ENCODE measurements around the gene PCDHGA3.
"Not testable (repeated sequence)": the region's sequence is repeated elsewhere in the genome, so short reads cannot be mapped to it uniquely, and the experiment has no call there.

PCDHGA3 gene

GRCh38 chr5:141384471-141385267 is 41.0 kb downstream of the PCDHGA3 start:
- no peaks in the 10 kb centered on the region for H3K9me3 ChIP-seq (ENCODE audit: low read depth, low read length)
- no peak for DNase-seq (ENCODE audit: low read depth, low spot score)

DNA sequence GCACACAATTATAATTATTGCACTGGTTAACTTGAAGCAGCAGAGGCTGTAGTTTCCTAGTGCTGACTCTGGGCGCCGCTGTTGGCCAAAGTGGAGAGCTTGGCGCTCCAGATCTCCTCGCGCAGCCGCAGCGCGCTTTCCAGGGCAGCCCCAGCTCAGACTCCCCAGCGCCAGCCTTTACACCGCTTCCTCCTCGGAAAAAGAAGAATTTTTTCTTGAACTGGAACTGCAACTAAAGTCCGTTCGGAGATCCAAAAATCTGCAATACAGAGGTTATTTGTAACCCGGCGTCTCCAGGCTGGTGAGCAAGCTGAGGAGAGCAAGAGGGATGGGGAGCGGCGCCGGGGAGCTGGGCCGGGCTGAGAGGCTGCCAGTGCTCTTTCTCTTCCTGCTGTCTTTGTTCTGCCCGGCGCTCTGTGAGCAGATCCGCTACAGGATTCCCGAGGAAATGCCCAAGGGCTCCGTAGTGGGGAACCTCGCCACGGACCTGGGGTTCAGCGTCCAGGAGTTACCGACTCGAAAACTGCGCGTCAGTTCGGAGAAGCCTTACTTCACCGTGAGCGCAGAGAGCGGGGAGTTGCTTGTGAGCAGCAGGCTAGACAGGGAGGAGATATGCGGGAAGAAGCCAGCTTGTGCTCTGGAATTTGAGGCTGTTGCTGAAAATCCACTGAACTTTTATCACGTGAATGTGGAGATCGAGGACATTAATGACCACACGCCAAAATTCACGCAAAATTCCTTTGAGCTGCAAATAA is 44.1 kb downstream of the PCDHGA3 start, which contains the start of gene PCDHGB4:
PCDHGB4 (plus strand) TSS at position 142 of the 755 bp plus-strand sequence; CDS start at position 329, 187 bp downstream.
- not testable (repeated sequence) for H3K9ac ChIP-seq (ENCODE audit: insufficient read length); DNase-seq (ENCODE audit: low read depth, low spot score); H3K4me3 ChIP-seq; H3K27ac ChIP-seq; H3K36me3 ChIP-seq (ENCODE audit: insufficient read depth, low read length); H3K9me3 ChIP-seq (ENCODE audit: low read depth, low read length)

More at GRCh38 chr5:141384471-141385267, 41.0 kb downstream of the PCDHGA3 start:
- H3K27ac ChIP-seq = no peak overlapping the region
- no peaks in the 10 kb centered on the region for H3K36me3 ChIP-seq (ENCODE audit: insufficient read depth, low read length)
- H3K9ac ChIP-seq (ENCODE audit: insufficient read length) = no peak overlapping the region
- H3K4me3 ChIP-seq = no peak overlapping the region
- no peak for TF ChIP-seq EZH2 (IDR thresholded peaks at IDR 0.05)
- TF ChIP-seq POLR2AphosphoS5 (IDR thresholded peaks at IDR 0.05; ENCODE audit: borderline replicate concordance, low read depth, low read length) = no peak
- TF ChIP-seq FOXP2 (optimal IDR thresholded peaks at IDR 0.05; ENCODE audit: control extremely low read depth, extremely low read length, insufficient read depth) = no peak

DNA sequence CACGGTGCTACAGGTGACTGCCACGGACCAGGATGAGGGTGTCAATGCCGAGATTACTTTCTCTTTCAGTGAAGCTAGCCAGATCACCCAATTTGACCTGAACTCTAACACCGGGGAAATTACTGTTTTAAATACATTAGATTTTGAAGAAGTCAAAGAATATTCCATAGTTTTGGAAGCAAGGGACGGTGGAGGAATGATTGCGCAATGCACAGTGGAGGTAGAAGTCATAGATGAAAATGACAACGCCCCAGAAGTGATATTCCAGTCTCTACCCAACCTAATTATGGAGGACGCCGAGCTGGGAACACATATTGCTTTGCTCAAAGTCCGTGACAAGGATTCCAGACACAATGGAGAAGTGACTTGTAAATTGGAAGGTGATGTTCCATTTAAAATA is 45.0 kb downstream of the PCDHGA3 start:
- H3K36me3 ChIP-seq (ENCODE audit: insufficient read depth, low read length) = no peaks in the 10 kb centered on the region
- no peak for DNase-seq (ENCODE audit: low read depth, low spot score)
- H3K9ac ChIP-seq (ENCODE audit: insufficient read length) = no peak overlapping the region
- no peak overlapping the region for H3K27ac ChIP-seq
- H3K4me3 ChIP-seq = no peak overlapping the region
- no peaks in the 10 kb centered on the region for H3K9me3 ChIP-seq (ENCODE audit: low read depth, low read length)
- no peak for TF ChIP-seq FOXP2 (optimal IDR thresholded peaks at IDR 0.05; ENCODE audit: control extremely low read depth, extremely low read length, insufficient read depth)
- TF ChIP-seq EZH2 (IDR thresholded peaks at IDR 0.05) = no peak
- no peak for TF ChIP-seq POLR2AphosphoS5 (IDR thresholded peaks at IDR 0.05; ENCODE audit: borderline replicate concordance, low read depth, low read length)

- no peak overlapping the region for H3K9ac ChIP-seq (ENCODE audit: insufficient read length)
- H3K36me3 ChIP-seq (ENCODE audit: insufficient read depth, low read length) = no peaks in the 10 kb centered on the region
- H3K27ac ChIP-seq = no peak overlapping the region
- no peak for DNase-seq (ENCODE audit: low read depth, low spot score)
- TF ChIP-seq POLR2AphosphoS5 (IDR thresholded peaks at IDR 0.05; ENCODE audit: borderline replicate concordance, low read depth, low read length) (no peak), EZH2 (IDR thresholded peaks at IDR 0.05) (no peak), FOXP2 (optimal IDR thresholded peaks at IDR 0.05; ENCODE audit: control extremely low read depth, extremely low read length, insufficient read depth) (no peak)
- no peaks in the 10 kb centered on the region for H3K9me3 ChIP-seq (ENCODE audit: low read depth, low read length)
- H3K4me3 ChIP-seq = no peak overlapping the region
Observed at GRCh38 chr5:141389153-141390042, 45.8 kb downstream of the PCDHGA3 start.

DNA sequence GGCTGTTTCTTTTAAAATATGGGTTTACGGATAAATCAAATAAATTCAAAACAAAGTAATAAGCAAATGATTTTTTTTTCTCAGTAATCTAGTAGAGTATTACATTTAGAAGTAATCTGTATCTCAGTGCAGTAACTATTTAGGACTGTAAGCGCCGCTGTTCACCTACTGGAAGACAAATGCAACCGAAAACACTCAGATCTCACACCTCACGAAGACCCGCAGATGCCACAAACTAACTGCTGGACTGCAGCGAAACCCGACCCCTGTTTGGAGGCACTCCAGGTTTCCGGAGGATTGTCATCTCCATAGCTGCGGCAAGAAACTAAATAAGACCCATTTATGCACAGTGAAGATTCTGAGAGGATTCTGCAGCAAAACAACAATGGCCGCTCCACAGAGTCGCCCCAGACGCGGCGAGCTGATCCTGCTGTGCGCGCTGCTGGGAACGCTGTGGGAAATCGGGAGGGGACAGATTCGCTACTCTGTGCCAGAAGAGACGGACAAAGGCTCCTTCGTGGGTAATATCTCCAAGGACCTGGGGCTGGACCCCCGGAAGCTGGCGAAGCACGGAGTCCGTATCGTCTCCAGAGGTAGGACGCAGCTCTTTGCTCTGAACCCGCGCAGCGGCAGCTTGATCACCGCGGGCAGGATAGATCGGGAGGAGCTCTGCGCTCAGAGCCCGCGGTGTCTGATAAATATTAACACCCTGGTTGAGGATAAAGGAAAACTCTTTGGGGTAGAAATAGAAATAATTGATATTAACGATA is 49.0 kb downstream of the PCDHGA3 start, which contains the start of gene PCDHGA8:
PCDHGA8 (plus strand) TSS at position 205 of the 770 bp plus-strand sequence; CDS start at position 386, 181 bp downstream.
- no peaks in the 10 kb centered on the region for H3K9me3 ChIP-seq (ENCODE audit: low read depth, low read length)
- DNase-seq (ENCODE audit: low read depth, low spot score) = no peak
- H3K9ac ChIP-seq (ENCODE audit: insufficient read length) = no peak within 1 kb of the TSS
- H3K4me3 ChIP-seq = no peak within 1 kb of the TSS
- no peak within 1 kb of the TSS for H3K27ac ChIP-seq
- TF ChIP-seq EZH2 (IDR thresholded peaks at IDR 0.05) (no peak), FOXP2 (optimal IDR thresholded peaks at IDR 0.05; ENCODE audit: control extremely low read depth, extremely low read length, insufficient read depth) (no peak), POLR2AphosphoS5 (IDR thresholded peaks at IDR 0.05; ENCODE audit: borderline replicate concordance, low read depth, low read length) (no peak)
- H3K36me3 ChIP-seq (ENCODE audit: insufficient read depth, low read length) = no peaks in the 10 kb centered on the region

DNA sequence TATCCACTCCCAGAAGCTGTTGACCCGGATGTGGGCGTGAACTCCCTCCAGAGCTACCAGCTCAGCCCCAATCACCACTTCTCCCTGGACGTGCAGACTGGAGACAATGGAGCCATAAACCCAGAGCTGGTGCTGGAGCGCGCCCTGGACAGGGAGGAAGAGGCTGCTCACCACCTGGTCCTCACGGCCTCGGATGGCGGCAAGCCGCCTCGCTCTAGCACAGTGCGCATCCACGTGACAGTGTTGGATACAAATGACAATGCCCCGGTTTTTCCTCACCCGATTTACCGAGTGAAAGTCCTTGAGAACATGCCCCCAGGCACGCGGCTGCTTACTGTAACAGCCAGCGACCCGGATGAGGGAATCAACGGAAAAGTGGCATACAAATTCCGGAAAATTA is 49.6 kb downstream of the PCDHGA3 start:
- Histone ChIP-seq H3K9ac (ENCODE audit: insufficient read length) (no peak overlapping the region), H3K36me3 (ENCODE audit: insufficient read depth, low read length) (no peaks in the 10 kb centered on the region), H3K27ac (no peak overlapping the region), H3K4me3 (no peak overlapping the region), H3K9me3 (ENCODE audit: low read depth, low read length) (no peaks in the 10 kb centered on the region)
- DNase-seq (ENCODE audit: low read depth, low spot score) = no peak
- no peak for TF ChIP-seq POLR2AphosphoS5 (IDR thresholded peaks at IDR 0.05; ENCODE audit: borderline replicate concordance, low read depth, low read length)
- TF ChIP-seq FOXP2 (optimal IDR thresholded peaks at IDR 0.05; ENCODE audit: control extremely low read depth, extremely low read length, insufficient read depth) = no peak
- no peak for TF ChIP-seq EZH2 (IDR thresholded peaks at IDR 0.05)

- not testable (repeated sequence) for H3K9ac ChIP-seq (ENCODE audit: insufficient read length); H3K4me3 ChIP-seq; DNase-seq (ENCODE audit: low read depth, low spot score); H3K27ac ChIP-seq; H3K36me3 ChIP-seq (ENCODE audit: insufficient read depth, low read length); H3K9me3 ChIP-seq (ENCODE audit: low read depth, low read length)
Observed at GRCh38 chr5:141394401-141395187, 51.0 kb downstream of the PCDHGA3 start.
